ENCODE results near the gene AMTN.
A peak's percentile ranks its signal among the peaks of the same experiment; 100 is the strongest.
"Not testable (repeated sequence)": the region's sequence is repeated elsewhere in the genome, so short reads cannot be mapped to it uniquely, and the experiment has no call there.

AMTN gene

GRCh38 chr4:70518269-70518668 lies at the start of gene AMTN:
AMTN (plus strand) TSS chr4:70518569; CDS start chr4:70518778, 209 bp downstream.
- DNase-seq = no peak

GRCh38 chr4:70471897-70472296 lies 46.5 kb upstream of the AMTN start, which contains the start of gene MUC7:
MUC7 (plus strand) TSS chr4:70472197; CDS start chr4:70474022, 1,825 bp downstream.
- DNase-seq = no peak

- DNase-seq = no peak
Measured at GRCh38 chr4:70473679-70474078, 44.7 kb upstream of the AMTN start.

GRCh38 chr4:70488748-70489147 lies 29.6 kb upstream of the AMTN start:
- no peak for DNase-seq

GRCh38 chr4:70496231-70496630 lies 22.1 kb upstream of the AMTN start:
- no peak for DNase-seq

GRCh38 chr4:70501838-70502237 lies 16.5 kb upstream of the AMTN start:
- not testable (repeated sequence) for DNase-seq

- no peak for DNase-seq
Measured at GRCh38 chr4:70504733-70505132, 13.6 kb upstream of the AMTN start.

GRCh38 chr4:70505151-70505748 lies 13.1 kb upstream of the AMTN start:
- DNase-seq = peak; percentile 50

- DNase-seq = no peak
Measured at GRCh38 chr4:70508801-70509200, 9.6 kb upstream of the AMTN start.

GRCh38 chr4:70511365-70511764 lies 7.0 kb upstream of the AMTN start:
- DNase-seq = no peak

GRCh38 chr4:70515367-70516250 lies 2.8 kb upstream of the AMTN start:
- DNase-seq = no peak

GRCh38 chr4:70518716-70519115 lies 347 bp downstream of the AMTN start:
- DNase-seq = no peak

- DNase-seq = no peak
Measured at GRCh38 chr4:70522626-70523025, 4.3 kb downstream of the AMTN start.

- DNase-seq = no peak
Measured at GRCh38 chr4:70530997-70531396, 12.6 kb downstream of the AMTN start.

GRCh38 chr4:70531981-70532380 lies 13.6 kb downstream of the AMTN start:
- DNase-seq = no peak

- no peak for DNase-seq
Measured at GRCh38 chr4:70533211-70533610, 14.8 kb downstream of the AMTN start.

- no peak for DNase-seq
Measured at GRCh38 chr4:70533791-70534190, 15.4 kb downstream of the AMTN start.

- not testable (repeated sequence) for DNase-seq
Measured at GRCh38 chr4:70534886-70535285, 16.5 kb downstream of the AMTN start.

- no peak for DNase-seq
Measured at GRCh38 chr4:70538869-70539268, 20.5 kb downstream of the AMTN start.

- DNase-seq = no peak
Measured at GRCh38 chr4:70544279-70544868, 26.0 kb downstream of the AMTN start.

GRCh38 chr4:70556856-70557255 lies 38.5 kb downstream of the AMTN start:
- DNase-seq = no peak

- peak; percentile 41 for DNase-seq
Measured at GRCh38 chr4:70559211-70559830, 41.0 kb downstream of the AMTN start.

- no peak for DNase-seq
Measured at GRCh38 chr4:70559924-70560323, 41.6 kb downstream of the AMTN start.
